HG03139 (cell line): ENCODE measurements around the gene RELN.
"Not testable (repeated sequence)": the region's sequence is repeated elsewhere in the genome, so short reads cannot be mapped to it uniquely, and the experiment has no call there.

Experiments
- ATAC-seq: cut with Tn5 transposase; IDR thresholded peaks from one replicate; pipeline ENCODE4 v1.9.1; 2021; ENCODE audit not compliant: unreplicated experiment

RELN gene

DNA sequence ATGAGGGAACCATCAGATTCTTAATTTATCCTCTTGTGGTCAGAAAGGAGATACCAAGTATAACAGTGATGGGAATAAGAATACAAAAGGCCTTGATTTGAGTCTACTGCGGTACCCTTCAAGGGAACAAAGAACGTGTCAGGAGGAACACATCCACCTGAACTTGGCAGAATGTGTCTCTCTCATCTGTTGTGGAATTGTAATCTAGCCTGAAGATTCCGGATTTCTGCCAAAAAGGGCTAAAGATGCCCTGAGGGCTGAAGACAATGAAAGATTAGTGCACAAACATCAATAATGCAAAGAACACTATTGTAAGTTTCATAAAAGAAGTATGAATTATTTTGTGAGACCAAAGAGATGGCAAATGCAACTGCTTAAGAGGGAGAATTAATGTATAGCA lies 134.8 kb downstream of the RELN start:
- ATAC-seq, result no peak

DNA sequence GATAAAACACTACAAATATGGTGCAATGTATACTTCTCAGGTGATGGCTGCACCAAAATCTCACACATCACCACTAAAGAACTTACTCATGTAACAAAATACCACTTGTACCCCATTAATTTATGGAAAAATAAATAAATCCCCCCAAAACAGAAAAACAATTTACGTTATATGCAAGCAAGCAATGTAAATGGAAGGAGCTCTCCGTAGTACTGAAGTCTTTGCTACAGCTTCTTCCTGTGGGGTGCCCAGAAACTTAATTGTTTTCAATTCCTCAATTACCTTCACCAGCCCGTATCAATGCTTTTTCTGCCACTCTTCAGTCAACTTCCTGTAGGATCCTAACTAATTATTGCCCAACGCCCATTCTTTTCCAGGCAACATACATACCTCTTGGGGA lies 138.1 kb downstream of the RELN start:
- no peak for ATAC-seq

DNA sequence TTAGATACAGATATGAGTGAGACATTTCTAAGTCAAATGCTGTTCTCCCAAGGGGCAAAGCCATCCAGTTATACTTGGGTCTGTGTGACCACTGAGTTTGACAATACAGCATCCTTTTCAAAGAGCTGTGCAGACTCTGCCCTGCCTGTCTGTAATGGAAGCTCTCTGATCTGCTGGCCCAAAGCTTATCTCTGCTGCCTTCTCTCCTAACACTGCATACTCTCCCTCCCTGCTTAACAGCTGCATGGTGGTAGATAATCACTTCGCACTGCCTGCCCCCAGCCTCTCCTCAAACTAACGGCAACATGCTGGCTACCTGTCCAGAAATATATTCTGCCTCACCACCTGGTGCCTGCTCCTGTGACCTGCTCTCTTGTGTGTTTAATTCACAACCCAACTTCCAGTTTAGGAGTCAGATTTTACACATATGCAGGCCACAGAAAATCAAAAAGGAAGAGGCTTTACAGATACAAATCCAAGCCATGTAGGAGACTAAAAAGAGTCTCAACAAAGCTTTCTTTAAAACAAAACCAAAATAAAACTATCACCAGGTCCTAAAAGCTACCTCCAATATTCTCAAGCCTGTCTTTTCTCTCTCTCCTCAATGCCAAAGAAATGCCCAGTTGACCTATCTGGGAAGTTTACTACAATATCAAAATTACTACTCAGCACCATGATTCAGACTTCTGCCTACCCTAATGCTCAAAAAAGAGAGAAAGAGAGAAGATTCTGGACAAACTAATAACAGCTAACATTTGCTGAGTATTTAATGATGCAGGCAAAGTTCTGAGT lies 145.6 kb downstream of the RELN start:
- no peak for ATAC-seq

DNA sequence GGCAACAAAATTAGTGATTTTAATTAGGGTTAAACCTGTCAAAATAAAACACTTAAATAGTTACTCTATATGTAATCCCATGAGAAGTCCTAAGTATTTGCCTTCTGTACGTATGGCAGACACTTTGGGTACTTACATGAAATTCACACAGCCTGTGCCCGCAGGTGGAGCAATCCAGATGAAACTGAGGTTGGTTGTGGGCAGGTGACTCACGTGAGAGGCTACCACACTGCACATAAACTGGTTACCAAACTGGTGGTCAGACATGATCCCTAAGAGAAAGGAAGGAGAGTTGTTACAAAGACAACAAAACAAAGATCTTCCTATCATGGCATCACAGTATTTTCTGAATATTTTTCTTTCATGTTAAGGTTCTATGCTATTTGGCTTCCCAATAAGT lies 156.1 kb downstream of the RELN start:
- ATAC-seq, result no peak

DNA sequence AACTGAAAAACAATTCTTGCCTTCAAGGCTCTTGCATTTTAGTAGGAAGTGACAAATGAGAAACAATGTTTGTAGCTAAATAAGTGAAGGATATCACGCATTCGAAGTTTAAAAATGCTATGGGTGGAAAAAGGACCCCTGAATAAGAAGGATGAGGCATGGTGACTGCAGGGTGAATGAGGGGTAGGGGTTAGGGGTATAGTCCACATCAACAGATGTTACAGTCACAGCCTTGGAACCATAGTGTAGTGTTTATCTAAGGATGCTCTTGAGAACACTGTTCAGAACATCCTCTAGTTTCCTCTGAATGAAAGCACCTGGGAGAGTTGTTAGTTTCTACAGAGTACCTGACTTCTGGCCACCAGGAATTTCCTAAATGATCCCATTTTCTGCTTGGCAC lies 157.0 kb downstream of the RELN start:
- ATAC-seq, result no peak

DNA sequence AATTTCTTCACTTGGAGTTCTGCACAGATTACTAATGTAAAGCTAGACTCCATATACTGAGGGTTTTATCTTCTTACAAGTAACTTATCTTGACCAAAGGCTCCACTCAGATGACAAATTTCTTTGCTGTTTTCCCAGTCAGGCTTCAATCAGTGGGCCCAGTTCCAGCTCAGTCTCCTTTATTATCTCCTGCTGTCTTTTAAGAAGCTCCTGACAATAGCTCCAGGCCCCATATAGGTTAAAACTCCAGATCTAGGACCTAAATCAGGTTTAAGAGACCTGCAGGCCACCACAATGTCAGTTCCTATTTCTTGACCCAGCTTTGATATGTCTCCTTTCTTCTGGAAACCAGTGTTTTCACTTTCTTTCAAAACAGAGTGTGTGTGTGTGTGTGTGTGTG lies 165.2 kb downstream of the RELN start:
- ATAC-seq, result no peak

DNA sequence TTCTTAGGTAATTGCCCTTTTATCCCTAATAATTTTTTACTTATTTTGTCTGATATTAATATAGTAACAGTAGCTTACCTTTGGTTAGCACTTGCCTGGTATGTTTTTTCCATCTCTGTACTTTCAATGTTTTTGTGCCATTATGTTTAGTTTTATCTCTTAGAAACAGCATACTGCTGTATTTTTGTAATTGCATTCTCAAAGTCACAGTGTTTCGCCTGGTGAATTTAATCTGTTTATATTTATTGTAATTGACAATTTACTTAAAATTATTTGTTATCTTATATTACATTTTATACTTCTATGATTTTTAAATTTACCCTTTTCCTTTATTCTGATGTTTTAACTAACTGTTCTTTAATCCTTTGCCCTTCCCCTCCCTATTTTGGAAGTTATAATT lies 166.4 kb downstream of the RELN start:
- no peak for ATAC-seq

DNA sequence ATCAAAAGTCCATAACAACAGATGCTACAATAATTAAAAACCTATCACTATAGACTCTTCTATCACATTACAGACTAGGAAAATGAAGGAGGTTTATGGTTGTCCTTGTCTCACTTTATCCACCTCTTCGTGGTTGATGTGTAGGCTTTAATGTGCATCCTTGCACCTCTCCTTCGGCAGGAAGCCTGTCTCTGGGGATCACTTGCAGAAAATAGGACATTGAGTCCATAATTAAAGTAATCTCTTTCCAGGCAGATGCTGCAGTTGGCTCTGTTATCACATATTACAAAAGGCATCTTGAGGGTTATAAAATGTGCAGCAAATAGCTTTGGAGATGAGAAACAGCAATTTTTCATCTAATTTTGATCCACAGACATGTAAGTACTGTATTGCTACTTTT lies 168.4 kb downstream of the RELN start:
- ATAC-seq, result no peak

DNA sequence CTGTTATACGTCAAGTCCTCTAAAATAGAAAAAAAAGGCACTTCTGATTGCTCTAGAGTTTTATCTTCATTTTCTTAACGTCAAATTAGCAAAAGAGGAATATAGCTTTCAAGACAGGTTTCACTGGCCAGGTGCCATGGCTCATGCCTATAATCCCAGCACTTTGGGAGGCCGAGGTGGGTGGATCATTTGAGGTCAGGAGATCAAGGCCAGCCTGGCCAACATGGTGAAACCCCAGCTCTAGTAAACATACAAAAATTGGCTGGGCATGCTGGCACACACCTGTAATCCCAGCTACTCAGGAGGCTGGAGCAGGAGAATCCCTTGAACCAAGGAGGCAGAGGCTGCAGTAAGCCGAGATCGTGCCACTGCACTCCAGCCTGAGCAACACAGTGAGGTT lies 173.5 kb downstream of the RELN start:
- ATAC-seq, result not testable (repeated sequence)

DNA sequence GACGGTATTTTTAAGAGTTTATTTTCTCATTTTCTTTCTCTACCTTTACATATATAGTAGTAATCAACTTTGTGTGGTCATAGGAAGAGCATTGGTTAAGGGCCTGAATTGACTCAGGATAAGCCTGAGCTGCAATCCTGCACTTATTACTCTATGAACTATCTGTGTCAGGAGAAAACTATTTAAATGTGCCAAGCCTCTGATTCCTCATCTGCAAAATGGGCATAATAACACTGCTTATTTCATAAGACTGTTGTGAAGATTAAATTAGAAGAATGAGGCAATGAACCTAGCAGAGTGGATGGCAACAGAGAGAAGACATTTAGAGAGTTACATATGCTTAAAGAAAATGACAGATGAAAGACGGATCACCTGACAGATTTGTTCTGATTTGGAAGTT lies 175.5 kb downstream of the RELN start:
- ATAC-seq, result no peak

DNA sequence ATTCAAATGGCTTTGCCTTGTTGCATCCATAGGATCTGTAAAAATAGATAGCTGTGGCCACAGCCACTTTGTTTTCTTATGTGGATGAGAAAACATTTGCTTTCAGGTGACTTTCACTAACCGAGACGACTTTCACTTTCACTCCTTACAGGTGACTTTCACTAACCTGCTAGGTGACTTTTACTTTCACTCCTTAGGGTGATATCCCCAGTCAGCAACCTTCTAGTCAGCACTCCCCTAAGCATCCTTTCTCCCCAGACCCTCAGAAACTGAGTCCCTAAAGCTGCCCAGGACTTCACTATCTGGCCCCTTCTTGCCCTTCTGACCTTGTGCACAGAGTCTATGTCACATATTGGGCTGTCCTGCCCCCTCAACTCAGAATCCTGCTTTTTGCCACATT lies 177.5 kb downstream of the RELN start:
- ATAC-seq, result no peak

DNA sequence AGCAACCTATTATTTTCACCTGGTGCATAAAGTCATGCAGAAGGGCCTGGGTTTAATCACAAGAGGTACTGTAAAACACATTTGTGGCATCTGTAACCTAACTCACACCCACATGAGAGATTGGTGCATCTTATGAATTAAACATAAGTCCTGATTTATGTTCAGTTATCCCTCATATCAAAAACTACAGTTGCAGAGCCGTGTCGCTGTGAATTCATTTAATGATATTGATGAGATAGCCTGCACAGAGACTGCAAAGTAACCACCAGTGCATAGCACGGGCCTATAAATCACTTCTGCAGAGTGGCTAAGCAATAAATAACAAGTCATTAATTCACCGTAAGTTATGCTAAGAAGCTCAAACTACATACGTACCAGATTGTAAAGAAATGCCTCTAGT lies 178.2 kb downstream of the RELN start:
- ATAC-seq, result no peak

DNA sequence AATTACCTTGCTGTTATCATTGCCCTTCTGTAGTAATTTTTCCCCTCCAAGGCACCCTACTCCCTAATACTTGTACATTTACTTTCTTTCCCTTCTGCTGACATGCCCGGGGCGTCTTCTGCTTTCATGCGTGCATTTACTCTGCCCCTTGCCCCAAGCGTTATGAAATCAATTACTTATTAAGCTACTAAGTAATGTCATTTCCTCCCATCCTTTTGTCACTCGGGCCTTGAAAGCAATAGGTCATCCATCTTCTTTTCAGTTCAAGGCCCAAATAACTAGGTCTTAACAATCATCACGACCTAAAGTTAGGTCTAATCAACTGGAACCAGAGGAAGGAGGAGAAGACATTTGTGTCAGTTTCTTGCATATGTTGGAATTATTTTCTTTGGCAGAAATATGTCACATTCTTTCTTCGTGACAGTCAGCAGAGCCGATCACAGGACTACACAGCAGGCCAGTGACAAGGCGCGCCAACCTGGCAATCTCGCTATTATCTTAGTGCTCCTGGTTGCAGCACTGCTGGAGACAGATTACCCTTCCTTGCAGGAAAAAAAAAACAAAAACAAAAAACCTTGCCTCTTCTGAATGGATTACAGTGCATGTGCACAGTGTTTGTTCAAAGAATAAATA lies 179.2 kb downstream of the RELN start:
- ATAC-seq, result no peak

DNA sequence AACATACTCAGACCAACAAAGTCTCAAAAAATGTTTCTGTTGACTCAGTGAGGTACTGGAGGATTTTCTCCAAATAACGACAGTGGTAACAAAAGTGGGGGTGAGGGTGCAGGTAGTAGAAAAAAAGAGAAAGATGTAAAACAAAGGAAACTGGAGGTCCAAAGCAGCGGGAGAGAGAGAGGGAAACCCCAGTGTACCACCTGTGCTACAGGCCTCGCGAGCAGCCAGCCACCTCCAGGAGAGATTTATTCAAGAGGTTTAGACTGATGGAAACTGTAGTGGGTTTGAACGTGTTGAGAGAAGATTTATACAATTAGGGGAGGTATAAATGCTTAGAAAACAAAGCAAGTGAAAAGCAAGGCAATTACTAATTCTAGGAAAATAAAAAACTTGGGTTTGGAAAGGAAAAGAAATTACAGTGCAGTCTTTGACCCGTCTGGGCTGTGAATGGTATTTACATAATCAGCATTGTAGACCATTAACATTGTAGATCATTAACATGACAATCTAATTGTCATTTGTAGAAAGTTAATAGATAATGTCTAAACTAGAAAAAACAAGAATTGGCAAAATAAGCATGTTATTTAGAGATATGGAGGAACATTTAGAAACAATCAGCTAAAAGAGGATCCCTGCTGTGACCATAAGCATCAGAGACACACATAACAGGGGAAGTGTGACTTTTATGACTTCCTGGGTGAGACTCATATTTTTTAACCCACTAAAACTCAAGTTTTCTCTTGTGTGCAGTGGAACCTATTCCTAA lies 180.0 kb downstream of the RELN start:
- peak; percentile 42 for ATAC-seq

DNA sequence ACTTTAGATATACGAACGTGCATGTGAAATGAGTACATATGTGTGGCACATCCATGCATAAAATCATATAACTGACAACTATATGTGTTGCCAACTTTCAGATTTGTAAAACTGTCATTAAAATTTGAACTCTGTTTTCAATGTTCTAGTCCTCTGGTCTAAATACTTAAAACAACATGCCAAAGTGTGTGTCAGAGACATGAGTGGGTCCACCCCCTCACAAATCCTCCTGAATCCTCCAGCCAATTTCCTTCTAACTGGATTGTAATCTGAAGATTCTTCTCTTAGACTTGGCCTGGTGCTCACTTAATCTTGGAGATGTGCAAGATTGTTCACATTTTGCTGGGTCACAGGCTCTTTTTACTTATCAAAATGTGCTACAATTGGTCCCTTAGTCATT lies 184.1 kb downstream of the RELN start:
- no peak for ATAC-seq

DNA sequence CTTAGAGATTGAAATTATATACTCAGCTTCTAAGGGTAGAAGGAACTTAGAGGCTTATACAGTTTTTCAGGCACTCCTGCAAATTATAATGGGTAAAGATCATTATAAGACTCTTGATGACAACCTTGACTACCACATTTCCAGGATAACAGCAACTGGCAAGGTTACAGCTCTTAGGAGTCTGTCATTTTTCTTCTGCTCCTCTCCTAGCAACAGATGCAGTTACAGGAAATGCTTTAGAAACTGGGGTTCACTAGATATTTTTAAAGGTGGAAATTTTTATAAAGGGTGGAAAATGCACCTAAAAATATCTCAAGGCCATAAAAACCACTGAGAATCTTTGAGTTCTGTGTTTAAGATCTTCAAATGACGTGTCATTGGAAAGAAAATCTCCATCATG lies 185.8 kb downstream of the RELN start:
- ATAC-seq, result no peak

DNA sequence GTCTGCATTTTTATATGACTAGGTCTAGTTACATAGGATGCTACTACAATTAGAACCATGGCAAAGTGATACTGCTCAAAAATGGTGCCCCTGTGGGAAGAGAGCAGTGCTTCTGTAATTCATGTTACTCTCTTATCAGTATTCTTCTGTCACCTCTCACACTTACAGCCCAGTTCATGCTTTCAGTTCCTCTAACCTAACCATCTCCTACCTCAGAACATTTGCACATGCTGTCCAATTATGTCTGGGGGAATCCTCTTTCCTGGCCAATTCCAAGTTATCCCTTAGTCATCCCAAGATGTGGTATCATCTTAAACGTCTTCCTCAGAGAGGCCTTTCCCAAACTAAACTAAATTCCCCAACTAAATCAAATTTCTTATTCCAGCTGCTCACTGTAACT lies 190.2 kb downstream of the RELN start:
- no peak for ATAC-seq

DNA sequence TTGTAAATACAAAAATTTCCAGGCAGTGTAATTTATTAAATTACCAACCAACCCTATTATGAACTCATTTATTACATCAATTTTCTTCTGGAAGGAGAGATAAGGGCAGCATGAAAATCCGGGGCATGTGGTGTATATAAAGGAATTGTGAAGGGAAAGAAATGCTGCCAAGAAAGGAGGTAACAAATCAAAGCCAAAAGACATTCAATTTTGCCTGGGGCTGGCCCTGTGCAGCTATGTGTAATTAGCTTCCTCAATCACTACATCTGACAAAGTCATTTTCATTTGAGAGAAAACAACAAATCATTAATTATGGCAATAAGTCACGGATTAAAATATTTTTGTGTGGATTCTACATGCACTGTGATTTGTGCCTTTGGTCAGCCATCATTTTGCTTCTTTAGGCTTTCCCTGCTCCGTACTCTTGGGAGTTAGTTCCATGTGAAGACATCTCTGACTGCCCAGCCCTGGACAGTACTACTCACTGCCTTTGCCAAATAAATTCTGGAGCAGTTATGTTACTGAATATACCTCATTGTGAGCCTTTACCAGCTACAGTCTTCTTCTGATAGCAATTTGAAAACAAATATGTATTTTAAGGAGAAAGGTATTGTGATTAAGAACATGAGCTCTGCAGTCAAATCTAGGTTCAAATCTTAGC lies 191.7 kb downstream of the RELN start:
- no peak for ATAC-seq

DNA sequence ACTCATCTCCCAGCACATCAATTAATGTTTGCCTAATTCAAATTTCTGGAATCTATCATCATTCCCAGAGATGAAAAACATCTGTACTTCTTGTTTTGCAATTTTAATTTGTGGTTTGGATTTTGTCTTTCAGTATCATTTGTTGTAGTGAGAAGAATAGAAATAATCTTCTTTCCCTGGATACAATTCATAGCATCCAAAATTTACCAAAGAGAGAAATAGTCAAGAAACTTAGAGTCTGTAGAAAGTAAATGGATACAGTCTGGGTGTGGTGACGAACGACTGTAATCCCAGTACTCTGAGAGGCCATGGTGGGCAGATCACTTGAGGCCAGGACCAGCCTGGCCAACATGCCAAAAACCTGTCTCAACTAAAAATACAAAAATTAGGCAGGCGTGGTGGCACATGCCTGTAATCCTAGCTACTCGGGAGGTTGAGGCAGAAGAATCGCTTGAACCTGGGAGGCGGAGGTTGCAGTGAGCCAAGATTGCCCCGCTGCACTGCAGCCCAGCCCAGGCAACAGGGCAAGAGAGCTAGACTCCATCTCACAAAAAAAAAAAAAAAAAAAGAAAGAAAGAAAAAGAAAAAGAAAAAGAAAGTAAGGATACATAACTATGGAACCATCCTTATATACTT lies 193.0 kb downstream of the RELN start:
- no peak for ATAC-seq

DNA sequence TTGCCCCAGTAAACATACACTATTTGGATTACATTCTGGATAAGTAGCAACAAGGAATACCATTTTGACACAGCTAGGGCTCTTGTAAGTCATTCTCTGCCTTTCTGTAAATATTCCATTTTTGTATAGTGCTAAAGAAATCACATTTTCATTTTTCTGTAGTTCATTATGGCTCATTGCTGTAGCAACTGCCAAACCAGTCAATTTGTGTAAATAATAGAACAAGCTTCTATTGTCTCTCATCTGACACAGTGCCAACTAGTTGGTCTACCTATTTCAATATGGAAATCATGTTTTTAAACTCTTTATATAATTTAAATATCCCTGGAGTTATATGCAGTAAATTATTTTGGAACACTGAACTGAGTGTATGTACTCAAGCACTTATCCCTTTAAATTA lies 193.7 kb downstream of the RELN start:
- no peak for ATAC-seq

DNA sequence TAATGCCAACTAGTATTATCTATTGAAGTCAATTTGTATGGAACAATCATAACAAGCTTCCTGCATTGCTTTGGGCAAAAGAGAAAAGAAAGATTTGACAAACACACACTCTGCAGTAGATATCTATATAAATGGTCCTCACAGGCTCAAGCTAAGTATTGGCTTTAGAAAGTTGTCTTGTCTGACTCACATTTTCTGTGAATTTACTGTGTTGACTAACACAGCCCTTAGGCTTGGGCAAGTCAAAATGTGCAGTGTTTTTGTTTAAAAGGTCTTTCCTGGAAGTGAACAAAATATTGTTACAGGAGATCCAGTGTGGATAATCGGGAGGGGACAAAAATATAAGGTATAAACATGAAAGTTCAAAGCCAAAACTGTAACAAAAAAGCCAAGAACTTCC lies 194.4 kb downstream of the RELN start:
- no peak for ATAC-seq
